ENCODE measurements around the gene NUP54.

The NUP54 gene

DNA sequence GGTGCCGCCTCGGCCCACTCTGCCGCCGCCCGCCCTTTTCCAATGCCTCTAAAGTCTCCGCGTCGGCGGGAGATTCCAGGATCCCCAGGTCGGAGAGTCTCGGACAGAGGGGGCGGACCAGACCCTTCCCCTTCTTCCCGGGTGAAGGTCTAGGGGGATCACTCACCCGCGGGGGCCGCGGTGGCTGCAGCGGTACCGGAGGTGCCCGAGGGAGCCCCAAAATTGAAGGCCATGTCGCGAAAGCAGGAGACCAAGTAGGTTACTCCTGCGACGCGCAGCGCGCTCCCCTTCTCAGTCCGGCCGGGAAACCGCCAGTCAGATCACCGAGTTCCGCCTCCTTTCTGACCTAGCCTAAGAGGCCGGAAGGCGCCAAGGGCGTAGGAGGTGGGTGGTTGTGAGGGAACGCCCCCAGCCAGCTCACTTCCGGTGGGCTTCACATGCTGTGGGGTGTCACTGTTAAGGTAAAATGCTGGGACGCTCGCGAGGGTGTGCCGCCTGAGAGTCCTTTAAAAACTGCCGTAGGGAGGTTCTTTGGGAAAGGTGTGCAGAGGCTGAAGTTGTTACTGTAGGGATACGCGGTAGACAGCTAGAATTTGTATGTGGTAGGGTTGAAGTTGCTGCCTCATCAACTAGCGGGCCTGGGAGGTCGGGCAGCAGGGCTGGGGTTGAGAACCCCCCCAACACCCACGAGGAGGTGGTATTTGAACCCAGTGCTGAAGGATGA lies at the start of gene NUP54:
Gene NUP54, minus strand, starts transcription at position 256 of the 724 bp plus-strand sequence. Its CDS starts 23 bp downstream, at position 233.
- TF ChIP-seq CTCF (conservative IDR thresholded peaks at IDR 0.05; ENCODE audit: low read depth, low read length), result no peak
- peak; percentile 97 for DNase-seq (ENCODE audit: low read depth)

GRCh38 chr4:76197031-76197743 lies 49.0 kb upstream of the NUP54 start:
- DNase-seq (ENCODE audit: low read depth), result no peak
- no peak for TF ChIP-seq CTCF (conservative IDR thresholded peaks at IDR 0.05; ENCODE audit: low read depth, low read length)
- no peak overlapping the region for H3K4me3 ChIP-seq (ENCODE audit: low read depth, low read length)

More for the DNA sequence above, at the start of gene NUP54:
- peak within 1 kb of the TSS; percentile 94 for H3K4me3 ChIP-seq (ENCODE audit: low read depth, low read length)

DNA sequence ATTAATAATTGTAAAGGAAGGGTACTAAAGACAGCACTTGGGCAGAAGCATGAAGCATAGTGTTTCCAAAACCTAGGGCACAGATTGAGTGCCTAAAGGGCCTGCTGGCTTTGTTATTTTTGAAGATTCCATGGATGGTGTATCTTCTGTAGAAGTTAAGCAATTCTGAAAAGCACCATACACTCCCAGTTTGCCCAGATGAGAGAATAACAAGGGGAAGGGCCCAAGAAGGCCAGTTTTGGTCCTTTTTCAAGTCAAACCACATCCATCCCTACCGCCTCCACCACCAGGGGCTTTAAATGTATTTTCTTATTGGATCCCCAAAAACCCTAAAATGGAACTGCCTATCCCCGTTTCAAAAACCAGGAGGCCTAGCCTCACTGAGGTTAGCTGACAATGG lies 48.2 kb upstream of the NUP54 start:
- no peak overlapping the region for H3K4me3 ChIP-seq (ENCODE audit: low read depth, low read length)
- DNase-seq (ENCODE audit: low read depth), result no peak
- TF ChIP-seq CTCF (conservative IDR thresholded peaks at IDR 0.05; ENCODE audit: low read depth, low read length), result no peak

- TF ChIP-seq CTCF (conservative IDR thresholded peaks at IDR 0.05; ENCODE audit: low read depth, low read length), result no peak
- DNase-seq (ENCODE audit: low read depth), result peak; percentile 77
- no peak overlapping the region for H3K4me3 ChIP-seq (ENCODE audit: low read depth, low read length)
These were observed 47.1 kb upstream of the NUP54 start for GRCh38 chr4:76195326-76195725.

GRCh38 chr4:76194325-76194724 lies 46.1 kb upstream of the NUP54 start:
- peak; percentile 96 for DNase-seq (ENCODE audit: low read depth)
- no peak for TF ChIP-seq CTCF (conservative IDR thresholded peaks at IDR 0.05; ENCODE audit: low read depth, low read length)
- H3K4me3 ChIP-seq (ENCODE audit: low read depth, low read length), result no peak overlapping the region

DNA sequence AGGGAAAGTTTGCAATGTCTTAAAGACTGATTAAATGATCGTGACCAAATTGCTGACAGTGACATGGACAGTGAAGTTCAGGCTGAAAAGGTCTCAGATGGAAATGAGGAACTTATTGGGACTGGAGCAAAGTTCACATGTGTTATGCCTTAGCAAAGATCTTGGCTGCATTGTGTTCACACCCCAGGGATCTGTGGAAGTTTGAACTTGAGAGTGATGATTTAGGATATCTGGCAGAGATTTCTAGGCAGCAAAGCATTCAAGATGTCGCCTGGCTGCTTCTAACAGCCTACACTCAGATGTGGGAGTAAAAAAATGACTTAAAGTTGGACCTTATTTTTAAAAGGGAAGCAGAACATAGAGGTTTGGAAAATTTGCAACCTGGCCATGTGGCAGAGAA lies 44.0 kb upstream of the NUP54 start:
- H3K4me3 ChIP-seq (ENCODE audit: low read depth, low read length), result no peak overlapping the region
- no peak for TF ChIP-seq CTCF (conservative IDR thresholded peaks at IDR 0.05; ENCODE audit: low read depth, low read length)
- DNase-seq (ENCODE audit: low read depth), result no peak
